CD14-positive monocyte (primary cell): Measurements from ENCODE around the gene TPP2. TPM values are rescaled to one million over a fixed set of nuclear protein-coding genes. Genes with fewer than 3 reads are reported as not detected.

ENCODE experiments used
- DNase-seq, 3 donors: peaks; one replicate each; pipeline ENCODE4 v3.0.0-alpha.2; 2011 to 2022
- H2AFZ ChIP-seq: 2 replicates; pipeline ENCODE4 v1.6.0; 2012; ENCODE audit warnings: mild to moderate bottlenecking, low read depth, low read length, inconsistent platforms; ENCODE audit not compliant: insufficient read depth, poor library complexity, severe bottlenecking
- H3K27ac ChIP-seq, 2 donors: 1 replicate in 1 of 2; 2 replicates in 1 of 2; pipeline ENCODE4 v1.5.1; 2012 to 2013; ENCODE audit warnings: low read length in 2 of 2, control low read depth in 1 of 2, inconsistent platforms in 1 of 2, low read depth in 1 of 2, mild to moderate bottlenecking in 1 of 2
- H3K27me3 ChIP-seq, 2 donors: one replicate each; pipeline versions ENCODE4 v1.6.0 to v1.6.1; 2011 to 2013; ENCODE audit warnings: low read length in 2 of 2; ENCODE audit not compliant: control insufficient read depth in 2 of 2, insufficient read depth in 2 of 2
- H3K36me3 ChIP-seq, 2 donors: replicated peaks in 1 of 2; 1 replicate in 1 of 2; 2 replicates in 1 of 2; pipeline versions ENCODE4 v1.5.1 to v1.6.1; 2012 to 2013; ENCODE audit warnings: low read length in 2 of 2, control low read depth in 1 of 2, inconsistent platforms in 1 of 2, mild to moderate bottlenecking in 1 of 2; ENCODE audit not compliant: insufficient read depth in 2 of 2, control insufficient read depth in 1 of 2
- H3K4me1 ChIP-seq, 2 donors: 1 replicate in 1 of 2; 2 replicates in 1 of 2; pipeline versions ENCODE4 v1.5.1 to v1.6.1; 2012 to 2013; ENCODE audit warnings: low read length in 2 of 2, control low read depth in 1 of 2, inconsistent platforms in 1 of 2, mild to moderate bottlenecking in 1 of 2, moderate library complexity in 1 of 2; ENCODE audit not compliant: insufficient read depth in 2 of 2, control insufficient read depth in 1 of 2
- H3K4me2 ChIP-seq: replicated peaks from 2 replicates; pipeline ENCODE3; 2012; ENCODE audit warnings: low read length, moderate library complexity, mild to moderate bottlenecking; ENCODE audit not compliant: poor library complexity, severe bottlenecking; ENCODE audit errors: extremely low read depth
- H3K4me3 ChIP-seq, 3 experiments: fragments of 200-600 bp in 1 of 3; sonication (generic) in 1 of 3; replicated peaks in 1 of 3; 1 replicate in 2 of 3; 2 replicates in 1 of 3; pipeline ENCODE4 v1.5.1; 2011 to 2013; ENCODE audit warnings: low read length in 3 of 3, mild to moderate bottlenecking in 3 of 3, control low read depth in 2 of 3, low read depth in 2 of 3, inconsistent platforms in 1 of 3, moderate library complexity in 1 of 3
- H3K79me2 ChIP-seq: 2 replicates; pipeline ENCODE4 v1.6.0; 2012; ENCODE audit warnings: mild to moderate bottlenecking, control low read depth, inconsistent platforms, low read length, moderate library complexity; ENCODE audit not compliant: insufficient read depth
- H3K9ac ChIP-seq: 2 replicates; pipeline ENCODE4 v1.6.0; 2017; ENCODE audit warnings: low read length, mild to moderate bottlenecking; ENCODE audit not compliant: insufficient read depth, poor library complexity, severe bottlenecking
- H3K9me3 ChIP-seq, 2 donors: replicated peaks in 1 of 2; 1 replicate in 1 of 2; 2 replicates in 1 of 2; pipeline versions ENCODE4 v1.5.1 to v1.6.1; 2012 to 2013; ENCODE audit warnings: low read length in 2 of 2, control low read depth in 1 of 2; ENCODE audit not compliant: control insufficient read depth in 1 of 2, insufficient read depth in 1 of 2
- H4K20me1 ChIP-seq: 2 replicates; pipeline ENCODE4 v1.6.0; 2012; ENCODE audit warnings: mild to moderate bottlenecking, low read length, control low read depth, moderate library complexity; ENCODE audit not compliant: insufficient read depth
- H3K27ac Mint-ChIP-seq, 7 donors: one replicate each; pipeline ENCODE4 v1.8.0; 2020; ENCODE audit warnings: mild to moderate bottlenecking in 7 of 7, mixed read lengths in 7 of 7, moderate library complexity in 6 of 7, inconsistent platforms in 2 of 7
- H3K27me3 Mint-ChIP-seq, 3 donors: one replicate each; pipeline ENCODE4 v1.8.0; 2021 to 2022; ENCODE audit warnings: low read depth in 3 of 3, mild to moderate bottlenecking in 3 of 3, mixed read lengths in 3 of 3, moderate library complexity in 3 of 3, inconsistent platforms in 1 of 3
- H3K36me3 Mint-ChIP-seq, 2 donors: one replicate each; pipeline ENCODE4 v1.8.0; 2020; ENCODE audit warnings: mixed read lengths in 2 of 2, inconsistent platforms in 1 of 2, mild to moderate bottlenecking in 1 of 2
- H3K4me1 Mint-ChIP-seq: one replicate; pipeline ENCODE4 v1.8.0; 2020; ENCODE audit warnings: mild to moderate bottlenecking, mixed read lengths
- H3K4me3 Mint-ChIP-seq, 2 donors: one replicate each; pipeline ENCODE4 v1.8.0; 2020; ENCODE audit warnings: mild to moderate bottlenecking in 2 of 2, mixed read lengths in 2 of 2, moderate library complexity in 1 of 2
- H3K9me3 Mint-ChIP-seq, 7 donors: one replicate each; pipeline ENCODE4 v1.8.0; 2020 to 2022; ENCODE audit warnings: mixed read lengths in 7 of 7, mild to moderate bottlenecking in 6 of 7, moderate library complexity in 6 of 7, inconsistent platforms in 2 of 7
- WGBS: methylation state at CpG from one replicate; pipeline ENCODE4 v1.1.5; 2013; ENCODE audit warnings: missing lambda C conversion rate; ENCODE audit not compliant: insufficient coverage; 5-methylcytosine and 5-hydroxymethylcytosine counted together
- intact Hi-C, 2 donors: fragments of 100-400 bp; cut with micrococcal nuclease; formaldehyde crosslinking; loops; one replicate each; pipeline versions ENCODE4 v1.15.0 to v1.15.1; 2023
- polyA plus RNA-seq, 3 donors: library from polyadenylated mRNA; depleted of rRNA in 1 of 3; unstranded in 2 of 3; stranded (reverse) in 1 of 3; fragments of 300-500 nt in 2 of 3; fragments of >200 nt in 1 of 3; fragmentation: Illumina TruSeq in 2 of 3; gene quantifications; 1 replicate in 2 of 3; 2 replicates in 1 of 3; pipeline ENCODE4 v1.2.3, GENCODE V29; 2012 to 2021
- TF ChIP-seq, protein P1 (sequence below): fragments of 200-600 bp; IDR thresholded peaks from one replicate; pipeline ENCODE4 v1.8.0; 2022; ENCODE audit warnings: antibody characterized with exemption, mild to moderate bottlenecking

Gene TPP2
- polyA plus RNA-seq, 3 donors = 18.0 to 39.7 (median 26.0) TPM

DNA sequence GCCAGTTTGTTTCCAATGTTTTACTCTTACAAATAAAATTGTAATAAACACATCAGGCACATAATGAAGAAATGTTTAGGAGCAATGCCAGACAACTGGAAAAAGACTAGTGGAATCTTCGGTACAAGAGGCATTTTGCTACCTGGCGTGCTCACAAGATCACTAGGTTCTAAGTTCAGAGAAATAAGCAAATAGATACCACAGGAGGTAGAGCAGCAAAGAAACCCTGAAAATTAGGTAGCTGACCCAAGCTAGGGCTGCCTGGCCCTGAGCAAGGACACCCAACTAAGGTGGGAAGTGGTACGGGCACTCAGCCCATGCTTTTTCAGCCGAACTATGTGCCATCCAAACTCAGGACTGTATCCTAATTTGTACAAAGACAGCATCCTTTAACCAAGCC lies 32.2 kb upstream of the TPP2 start:
- no peak overlapping the region for H3K27ac Mint-ChIP-seq
- TF ChIP-seq, protein P1, sequence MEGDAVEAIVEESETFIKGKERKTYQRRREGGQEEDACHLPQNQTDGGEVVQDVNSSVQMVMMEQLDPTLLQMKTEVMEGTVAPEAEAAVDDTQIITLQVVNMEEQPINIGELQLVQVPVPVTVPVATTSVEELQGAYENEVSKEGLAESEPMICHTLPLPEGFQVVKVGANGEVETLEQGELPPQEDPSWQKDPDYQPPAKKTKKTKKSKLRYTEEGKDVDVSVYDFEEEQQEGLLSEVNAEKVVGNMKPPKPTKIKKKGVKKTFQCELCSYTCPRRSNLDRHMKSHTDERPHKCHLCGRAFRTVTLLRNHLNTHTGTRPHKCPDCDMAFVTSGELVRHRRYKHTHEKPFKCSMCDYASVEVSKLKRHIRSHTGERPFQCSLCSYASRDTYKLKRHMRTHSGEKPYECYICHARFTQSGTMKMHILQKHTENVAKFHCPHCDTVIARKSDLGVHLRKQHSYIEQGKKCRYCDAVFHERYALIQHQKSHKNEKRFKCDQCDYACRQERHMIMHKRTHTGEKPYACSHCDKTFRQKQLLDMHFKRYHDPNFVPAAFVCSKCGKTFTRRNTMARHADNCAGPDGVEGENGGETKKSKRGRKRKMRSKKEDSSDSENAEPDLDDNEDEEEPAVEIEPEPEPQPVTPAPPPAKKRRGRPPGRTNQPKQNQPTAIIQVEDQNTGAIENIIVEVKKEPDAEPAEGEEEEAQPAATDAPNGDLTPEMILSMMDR = no peak
- no peak overlapping the region for H3K9ac ChIP-seq
- 94% methylated on average over 2 of the region's 4 CpGs for WGBS
- H3K9me3 Mint-ChIP-seq = peaks cover 0 to 4% (median 0%) of the 10 kb centered on the region in 7 donors
- intact Hi-C loops = no loop called here
- no peak overlapping the region for H3K4me3 Mint-ChIP-seq
- no peak overlapping the region for H3K4me3 ChIP-seq
- no peaks in the 10 kb centered on the region for H3K36me3 ChIP-seq
- peaks cover 0 to 4% (median 1%) of the 10 kb centered on the region in 3 donors for H3K27me3 Mint-ChIP-seq
- H3K79me2 ChIP-seq = no peaks in the 10 kb centered on the region
- no peaks in the 10 kb centered on the region for H3K4me1 Mint-ChIP-seq
- H3K9me3 ChIP-seq = no peaks in the 10 kb centered on the region
- no peaks in the 10 kb centered on the region for H3K27me3 ChIP-seq
- H4K20me1 ChIP-seq = no peaks in the 10 kb centered on the region
- no peak for DNase-seq
- no peak overlapping the region for H2AFZ ChIP-seq
- no peaks in the 10 kb centered on the region for H3K4me1 ChIP-seq
- H3K4me2 ChIP-seq = no peak overlapping the region
- H3K36me3 Mint-ChIP-seq = no peaks in the 10 kb centered on the region
- no peak overlapping the region for H3K27ac ChIP-seq

DNA sequence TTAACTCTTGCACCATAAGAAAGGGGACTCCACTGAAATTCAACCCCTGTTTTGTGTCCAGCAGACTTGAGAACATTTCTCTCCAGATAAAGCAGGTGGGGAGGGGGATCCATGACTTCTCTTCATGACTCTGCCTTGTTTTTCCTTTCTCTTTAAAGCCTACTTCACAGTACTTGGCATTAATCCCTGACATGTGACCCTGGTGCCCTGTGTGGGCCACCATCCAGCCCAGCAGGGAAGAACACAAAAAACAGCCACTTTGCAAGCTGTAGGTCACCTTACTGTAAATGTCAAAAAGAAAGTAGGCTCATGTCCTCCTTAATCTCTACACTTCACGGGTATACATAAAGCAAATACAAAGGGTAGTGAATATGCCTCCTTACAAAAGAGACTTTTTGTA lies 30.3 kb upstream of the TPP2 start:
- Mint-ChIP-seq H3K4me1 (no peaks in the 10 kb centered on the region), H3K36me3 (no peaks in the 10 kb centered on the region), H3K9me3 (peaks cover 0 to 4% (median 0%) of the 10 kb centered on the region in 7 donors), H3K27me3 (peaks cover 1 to 9% (median 4%) of the 10 kb centered on the region in 3 donors), H3K27ac (peak overlapping the region in 1 of 7 donors; percentile 15), H3K4me3 (no peak overlapping the region)
- TF ChIP-seq, protein P1 = no peak
- H3K4me2 ChIP-seq = no peak overlapping the region
- DNase-seq = no peak
- no peaks in the 10 kb centered on the region for H3K36me3 ChIP-seq
- H3K9me3 ChIP-seq = no peaks in the 10 kb centered on the region
- no CpG with 5 or more reads among the region's 1 CpG for WGBS
- no peaks in the 10 kb centered on the region for H3K4me1 ChIP-seq
- no peak overlapping the region for H3K9ac ChIP-seq
- no peak overlapping the region for H3K4me3 ChIP-seq
- intact Hi-C loops = no loop called here
- H3K79me2 ChIP-seq = no peaks in the 10 kb centered on the region
- H3K27ac ChIP-seq = no peak overlapping the region
- no peaks in the 10 kb centered on the region for H4K20me1 ChIP-seq
- H3K27me3 ChIP-seq = no peaks in the 10 kb centered on the region
- no peak overlapping the region for H2AFZ ChIP-seq
